Spleen (tissue), 11 donors: ENCODE measurements around the gene NTSR1. TPM values are rescaled to one million over a fixed set of nuclear protein-coding genes. Genes with fewer than 3 reads are reported as not detected.

Experiments used
- DNase-seq: peaks from one replicate; pipeline ENCODE4 v3.0.0-alpha.2; 2020
- H3K27ac ChIP-seq, 8 donors: fragments of 200-600 bp; sonication (generic) in 7 of 8; 1 replicate in 4 of 8; 2 replicates in 4 of 8; pipeline versions ENCODE4 v1.5.0 to v1.8.0; 2016 to 2021; ENCODE audit warnings: inconsistent platforms in 4 of 8, mild to moderate bottlenecking in 4 of 8, moderate library complexity in 1 of 8
- H3K27me3 ChIP-seq, 7 donors: fragments of 200-600 bp; sonication (generic) in 6 of 7; replicated peaks in 1 of 7; 1 replicate in 4 of 7; 2 replicates in 3 of 7; pipeline versions ENCODE4 v1.5.0 to v1.8.0; 2016 to 2021; ENCODE audit warnings: inconsistent platforms in 3 of 7, mild to moderate bottlenecking in 1 of 7
- H3K36me3 ChIP-seq, 6 donors: fragments of 200-600 bp; sonication (generic) in 5 of 6; 1 replicate in 4 of 6; 2 replicates in 2 of 6; pipeline versions ENCODE4 v1.5.0 to v1.8.0; 2016 to 2021; ENCODE audit warnings: inconsistent platforms in 2 of 6
- H3K4me1 ChIP-seq, 6 donors: fragments of 200-600 bp; sonication (generic) in 5 of 6; 1 replicate in 3 of 6; 2 replicates in 3 of 6; pipeline versions ENCODE4 v1.5.0 to v1.8.0; 2016 to 2021; ENCODE audit warnings: inconsistent platforms in 3 of 6
- H3K4me3 ChIP-seq, 8 donors: fragments of 200-600 bp; sonication (generic) in 7 of 8; 1 replicate in 4 of 8; 2 replicates in 4 of 8; pipeline versions ENCODE4 v1.5.0 to v1.8.0; 2016 to 2021; ENCODE audit warnings: inconsistent platforms in 4 of 8, mild to moderate bottlenecking in 4 of 8, moderate library complexity in 2 of 8
- H3K9me3 ChIP-seq, 8 donors: fragments of 200-600 bp; sonication (generic) in 7 of 8; 1 replicate in 4 of 8; 2 replicates in 4 of 8; pipeline versions ENCODE4 v1.5.0 to v1.8.0; 2016 to 2021; ENCODE audit warnings: inconsistent platforms in 4 of 8
- CTCF ChIP-seq, 11 experiments: fragments of 200-600 bp in 7 of 11; fragments of 450-650 bp in 4 of 11; sonication (generic) in 4 of 11; IDR thresholded peaks in 8 of 11; conservative IDR thresholded peaks in 3 of 11; 1 replicate in 7 of 11; 2 replicates in 4 of 11; pipeline versions ENCODE4 v1.4.0 to v1.8.0; 2016 to 2021; ENCODE audit warnings: antibody characterized with exemption in 11 of 11, inconsistent platforms in 4 of 11, mild to moderate bottlenecking in 1 of 11
- POLR2A ChIP-seq, 3 donors: fragments of 450-650 bp; IDR thresholded peaks; one replicate each; pipeline ENCODE4 v1.5.1; 2017; ENCODE audit warnings: antibody characterized with exemption in 3 of 3, mild to moderate bottlenecking in 1 of 3
- POLR2AphosphoS5 ChIP-seq, 3 donors: sonication (generic); formaldehyde crosslinking; IDR thresholded peaks; one replicate each; pipeline ENCODE4 v1.5.1; 2017; ENCODE audit warnings: antibody characterized with exemption in 3 of 3
- WGBS, 5 donors: extraction: QIAGEN DNeasy Blood & Tissue Kit in 3 of 5; methylation state at CpG; one replicate each; pipeline versions ENCODE4 v1.1.5 to v1.1.7; 2013 to 2018; 5-methylcytosine and 5-hydroxymethylcytosine counted together
- intact Hi-C: fragments of 100-400 bp; cut with DNase I; formaldehyde crosslinking; loops from one replicate; pipeline ENCODE4 v1.15.0; 2023; ENCODE audit warnings: low total_unique reads
- polyA plus RNA-seq, 3 donors: library from polyadenylated mRNA; stranded (reverse); fragments of 200-250 nt; gene quantifications; one replicate each; pipeline ENCODE4 v1.2.1, GENCODE V29; 2013
- total RNA-seq, 7 donors: library from RNA; depleted of rRNA in 3 of 7; stranded (reverse); fragments of >200 nt in 3 of 7; fragmentation: NEBNext Ultra II Directional in 4 of 7; extraction: Animal tissue kit (Norgen Biotek cat#: 25700) in 4 of 7; gene quantifications; one replicate each; pipeline versions ENCODE4 v1.1.0 to v1.2.1, GENCODE V29; 2016 to 2021
- donor health status: healthy with polysubstance abuse.
- donor health status: DM: no; HTN: no; CAD: no; lungs with moderate emphysema.
- donor health status: DM: no; HTN: no; CAD: no.
- donor health status: Bipolar disorder and iron deficiency.
- donor health status: healthy.
- donor health status: DM: no; HTN: no; CAD: no.
- donor health status: DM: yes; HTN: yes; CAD: no.

NTSR1 gene
- total and polyA plus RNA-seq, 10 donors = 0.14 to 5.7 (median 0.71) TPM

- TF ChIP-seq POLR2A (IDR thresholded peaks at IDR 0.05) (no peak), POLR2AphosphoS5 (IDR thresholded peaks at IDR 0.05) (no peak), CTCF (IDR thresholded peaks at IDR 0.05 in 8 of 11, conservative IDR thresholded peaks at IDR 0.05 in 3 of 11) (no peak)
- Histone ChIP-seq H3K9me3 (no peaks in the 10 kb centered on the region), H3K27ac (no peak overlapping the region), H3K27me3 (peaks cover 0 to 95% (median 25%) of the 10 kb centered on the region in 7 donors), H3K4me1 (peaks cover 0 to 22% (median 13%) of the 10 kb centered on the region in 6 donors), H3K36me3 (no peaks in the 10 kb centered on the region), H3K4me3 (no peak overlapping the region)
- WGBS, 5 donors = 67 to 78% (median 75%) methylated on average over 27 to 29 of the region's 29 CpGs
- intact Hi-C loops = no loop called here
- DNase-seq = no peak
These were observed 19.7 kb upstream of the NTSR1 start for GRCh38 chr20:62688855-62689460.

GRCh38 chr20:62689861-62690260 is 18.8 kb upstream of the NTSR1 start:
- peaks cover 0 to 95% (median 20%) of the 10 kb centered on the region in 7 donors for H3K27me3 ChIP-seq
- no peak for DNase-seq
- intact Hi-C loops = no loop called here
- no peaks in the 10 kb centered on the region for H3K9me3 ChIP-seq
- H3K4me3 ChIP-seq = no peak overlapping the region
- H3K36me3 ChIP-seq = no peaks in the 10 kb centered on the region
- 85 to 91% (median 89%) methylated on average over 16 to 17 of the region's 17 CpGs for WGBS, 5 donors
- H3K4me1 ChIP-seq = peaks cover 0 to 22% (median 13%) of the 10 kb centered on the region in 6 donors
- H3K27ac ChIP-seq = no peak overlapping the region
- TF ChIP-seq POLR2AphosphoS5 (IDR thresholded peaks at IDR 0.05) (no peak), POLR2A (IDR thresholded peaks at IDR 0.05) (no peak), CTCF (IDR thresholded peaks at IDR 0.05 in 8 of 11, conservative IDR thresholded peaks at IDR 0.05 in 3 of 11) (no peak)

- no peak overlapping the region for H3K27ac ChIP-seq
- no peaks in the 10 kb centered on the region for H3K36me3 ChIP-seq
- TF ChIP-seq CTCF (IDR thresholded peaks at IDR 0.05 in 8 of 11, conservative IDR thresholded peaks at IDR 0.05 in 3 of 11) = no peak
- TF ChIP-seq POLR2A (IDR thresholded peaks at IDR 0.05) = no peak
- TF ChIP-seq POLR2AphosphoS5 (IDR thresholded peaks at IDR 0.05) = no peak
- peaks cover 0 to 95% (median 15%) of the 10 kb centered on the region in 7 donors for H3K27me3 ChIP-seq
- intact Hi-C loops = no loop called here
- WGBS, 5 donors = 89 to 93% (median 91%) methylated on average over 16 to 17 of the region's 17 CpGs
- DNase-seq = no peak
- no peak overlapping the region for H3K4me3 ChIP-seq
- no peaks in the 10 kb centered on the region for H3K9me3 ChIP-seq
- peaks cover 0 to 20% (median 12%) of the 10 kb centered on the region in 6 donors for H3K4me1 ChIP-seq
These were observed 18.3 kb upstream of the NTSR1 start for GRCh38 chr20:62690261-62690820.

- no peak overlapping the region for H3K27ac ChIP-seq
- no peaks in the 10 kb centered on the region for H3K9me3 ChIP-seq
- WGBS, 5 donors = 63 to 75% (median 68%) methylated on average over 10 to 15 of the region's 15 CpGs
- no peak for DNase-seq
- peaks cover 0 to 83% (median 13%) of the 10 kb centered on the region in 7 donors for H3K27me3 ChIP-seq
- intact Hi-C loops = no loop called here
- H3K36me3 ChIP-seq = no peaks in the 10 kb centered on the region
- no peak for TF ChIP-seq POLR2AphosphoS5 (IDR thresholded peaks at IDR 0.05)
- TF ChIP-seq POLR2A (IDR thresholded peaks at IDR 0.05) = no peak
- no peak for TF ChIP-seq CTCF (IDR thresholded peaks at IDR 0.05 in 8 of 11, conservative IDR thresholded peaks at IDR 0.05 in 3 of 11)
- H3K4me3 ChIP-seq = no peak overlapping the region
- H3K4me1 ChIP-seq = peaks cover 0 to 20% (median 2%) of the 10 kb centered on the region in 6 donors
These were observed 17.1 kb upstream of the NTSR1 start for GRCh38 chr20:62691487-62691886.
